GM18519 (cell line): ENCODE data around the gene DPP10.
"Not testable (repeated sequence)": the region's sequence is repeated elsewhere in the genome, so short reads cannot be mapped to it uniquely, and the experiment has no call there.

Source experiments
- ATAC-seq: cut with Tn5 transposase; IDR thresholded peaks from one replicate; pipeline ENCODE4 v1.9.1; 2021; ENCODE audit warnings: mild to moderate bottlenecking, moderate library complexity; ENCODE audit not compliant: unreplicated experiment, low FRiP score

The DPP10 gene

GRCh38 chr2:114700440-114700839, 258.0 kb downstream of the DPP10 start:
- ATAC-seq: no peak

- ATAC-seq: no peak
Measured at GRCh38 chr2:114709936-114710850, 267.8 kb downstream of the DPP10 start.

- ATAC-seq: no peak
Measured at GRCh38 chr2:114714313-114714712, 271.9 kb downstream of the DPP10 start.

GRCh38 chr2:114717049-114717448, 274.6 kb downstream of the DPP10 start:
- no peak for ATAC-seq

GRCh38 chr2:114724454-114724853, 282.0 kb downstream of the DPP10 start:
- no peak for ATAC-seq

- ATAC-seq: no peak
Measured at GRCh38 chr2:114727012-114727411, 284.6 kb downstream of the DPP10 start.

GRCh38 chr2:114728372-114728771, 285.9 kb downstream of the DPP10 start:
- ATAC-seq: no peak

- ATAC-seq: no peak
Measured at GRCh38 chr2:114729026-114729425, 286.6 kb downstream of the DPP10 start.

GRCh38 chr2:114735126-114735525, 292.7 kb downstream of the DPP10 start:
- ATAC-seq: no peak

GRCh38 chr2:114742245-114742644, 299.8 kb downstream of the DPP10 start:
- ATAC-seq: no peak

- ATAC-seq: no peak
Measured at GRCh38 chr2:114745700-114746099, 303.3 kb downstream of the DPP10 start.

- ATAC-seq: not testable (repeated sequence)
Measured at GRCh38 chr2:114748175-114748574, 305.7 kb downstream of the DPP10 start.

GRCh38 chr2:114752425-114752824, 310.0 kb downstream of the DPP10 start:
- ATAC-seq: no peak

GRCh38 chr2:114753145-114753544, 310.7 kb downstream of the DPP10 start:
- no peak for ATAC-seq

- no peak for ATAC-seq
Measured at GRCh38 chr2:114754907-114755563, 312.6 kb downstream of the DPP10 start.

GRCh38 chr2:114762376-114762775, 319.9 kb downstream of the DPP10 start:
- ATAC-seq: no peak

GRCh38 chr2:114762986-114763385, 320.5 kb downstream of the DPP10 start:
- ATAC-seq: no peak

GRCh38 chr2:114769110-114769509, 326.7 kb downstream of the DPP10 start:
- ATAC-seq: no peak

- ATAC-seq: no peak
Measured at GRCh38 chr2:114769991-114770390, 327.6 kb downstream of the DPP10 start.

- no peak for ATAC-seq
Measured at GRCh38 chr2:114784046-114784445, 341.6 kb downstream of the DPP10 start.

- no peak for ATAC-seq
Measured at GRCh38 chr2:114784890-114785583, 342.6 kb downstream of the DPP10 start.
